GM21825 (cell line): ENCODE measurements around the gene SEMA3B.
"Not testable (repeated sequence)": the region's sequence is repeated elsewhere in the genome, so short reads cannot be mapped to it uniquely, and the experiment has no call there.

Source experiments
- ATAC-seq: cut with Tn5 transposase; IDR thresholded peaks from one replicate; pipeline ENCODE4 v1.9.1; 2021; ENCODE audit warnings: mild to moderate bottlenecking, moderate library complexity; ENCODE audit not compliant: unreplicated experiment

SEMA3B gene

GRCh38 chr3:50237754-50238548 is 31.0 kb upstream of the SEMA3B start:
- peak; percentile 33 for ATAC-seq

GRCh38 chr3:50238549-50239026 is 30.4 kb upstream of the SEMA3B start:
- no peak for ATAC-seq

GRCh38 chr3:50239649-50240048 is 29.3 kb upstream of the SEMA3B start:
- no peak for ATAC-seq

- no peak for ATAC-seq
Measured at GRCh38 chr3:50241163-50241562, 27.8 kb upstream of the SEMA3B start.

- no peak for ATAC-seq
Measured at GRCh38 chr3:50241713-50242380, 27.1 kb upstream of the SEMA3B start.

GRCh38 chr3:50242381-50242770 is 26.6 kb upstream of the SEMA3B start:
- ATAC-seq, result no peak

- no peak for ATAC-seq
Measured at GRCh38 chr3:50242851-50243542, 25.9 kb upstream of the SEMA3B start.

- ATAC-seq, result no peak
Measured at GRCh38 chr3:50243543-50243895, 25.4 kb upstream of the SEMA3B start.

GRCh38 chr3:50244813-50245212 is 24.1 kb upstream of the SEMA3B start:
- not testable (repeated sequence) for ATAC-seq

- no peak for ATAC-seq
Measured at GRCh38 chr3:50245251-50245745, 23.6 kb upstream of the SEMA3B start.

- ATAC-seq, result peak; percentile 52
Measured at GRCh38 chr3:50245831-50246516, 23.0 kb upstream of the SEMA3B start.

- peak; percentile 34 for ATAC-seq
Measured at GRCh38 chr3:50246517-50246954, 22.4 kb upstream of the SEMA3B start.

GRCh38 chr3:50248387-50248786 is 20.6 kb upstream of the SEMA3B start:
- no peak for ATAC-seq

GRCh38 chr3:50249457-50249856 is 19.5 kb upstream of the SEMA3B start:
- ATAC-seq, result no peak

GRCh38 chr3:50250514-50250913 is 18.4 kb upstream of the SEMA3B start:
- ATAC-seq, result no peak

- no peak for ATAC-seq
Measured at GRCh38 chr3:50251220-50251619, 17.7 kb upstream of the SEMA3B start.

- ATAC-seq, result no peak
Measured at GRCh38 chr3:50254577-50255250, 14.2 kb upstream of the SEMA3B start.

GRCh38 chr3:50255251-50255615 is 13.7 kb upstream of the SEMA3B start:
- ATAC-seq, result no peak

- ATAC-seq, result no peak
Measured at GRCh38 chr3:50256978-50257890, 11.7 kb upstream of the SEMA3B start.
